ENCODE data around the gene VPREB1. TPM values are rescaled to one million over a fixed set of nuclear protein-coding genes. Genes with fewer than 3 reads are reported as not detected.

Gene VPREB1
- total RNA-seq, 1 donor from 2014 or later, result not detected

DNA sequence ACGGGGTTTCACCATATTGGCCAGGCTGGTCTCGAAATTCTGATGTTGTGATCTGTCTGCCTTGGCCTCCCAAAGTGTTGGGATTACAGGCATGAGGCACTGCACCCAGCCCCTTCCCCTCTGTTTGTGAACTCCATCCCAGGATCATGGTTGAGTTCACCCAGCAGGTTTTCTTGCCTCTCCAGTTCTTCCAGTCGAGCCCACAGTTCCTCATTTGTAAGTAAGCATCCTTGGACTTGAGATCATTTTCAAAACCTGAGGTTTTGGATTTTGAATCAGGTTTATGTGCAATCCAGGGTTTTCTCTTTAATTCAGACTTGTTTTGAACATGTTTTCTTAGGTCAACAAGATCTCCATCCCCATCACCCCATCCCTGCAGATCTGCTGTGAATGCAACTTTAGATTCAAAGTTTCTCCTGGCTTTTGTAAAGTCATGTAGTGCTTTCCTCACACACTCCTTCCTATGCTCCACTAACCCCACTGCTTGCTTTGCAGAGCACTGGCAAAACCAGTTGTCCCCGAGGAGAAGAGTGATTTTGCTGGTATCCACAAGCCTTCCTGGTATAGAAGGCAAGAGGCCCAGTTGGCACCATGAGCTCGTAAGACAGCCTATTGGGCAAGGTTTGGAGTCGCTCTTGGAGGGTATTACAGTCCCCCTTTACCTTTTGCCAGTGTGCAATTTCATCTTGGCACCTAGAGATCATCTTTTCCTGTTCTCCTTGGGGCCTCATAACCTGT lies 14.7 kb upstream of the VPREB1 start:
- no peak overlapping the region for H3K4me2 ChIP-seq (ENCODE audit: low read length)
- no peaks in the 10 kb centered on the region for H3K9me3 ChIP-seq (ENCODE audit: insufficient read depth, low read depth, low read length)
- Mint-ChIP-seq H3K4me3 (ENCODE audit: unreplicated experiment) (no peak overlapping the region), H3K27ac (ENCODE audit: unreplicated experiment) (no peak overlapping the region), H3K27me3 (ENCODE audit: low read depth, unreplicated experiment) (peaks cover 77% of the 10 kb centered on the region), H3K9me3 (ENCODE audit: unreplicated experiment) (no peaks in the 10 kb centered on the region), H3K4me1 (ENCODE audit: low read depth, unreplicated experiment) (no peaks in the 10 kb centered on the region), H3K36me3 (ENCODE audit: low read depth, unreplicated experiment) (no peaks in the 10 kb centered on the region)
- H2AFZ ChIP-seq (ENCODE audit: low read depth, low read length), result no peak overlapping the region
- no peaks in the 10 kb centered on the region for H3K4me1 ChIP-seq (ENCODE audit: insufficient read depth, low read length)
- H3K27ac ChIP-seq (ENCODE audit: low read depth, low read length), result no peak overlapping the region
- no peak overlapping the region for H3K4me3 ChIP-seq (ENCODE audit: insufficient read depth, low read depth, low read length)
- no peaks in the 10 kb centered on the region for H3K79me2 ChIP-seq (ENCODE audit: insufficient read depth, low read length)
- TF ChIP-seq EZH2 (IDR thresholded peaks at IDR 0.05; ENCODE audit: insufficient read depth, low read length), result no peak
- DNase-seq (ENCODE audit: low read depth) (no peak), FAIRE-seq (no peak)
- no peaks in the 10 kb centered on the region for H4K20me1 ChIP-seq (ENCODE audit: insufficient read depth, low read length)
- no peaks in the 10 kb centered on the region for H3K27me3 ChIP-seq (ENCODE audit: insufficient read depth, low read length)
- no peak overlapping the region for H3K9ac ChIP-seq (ENCODE audit: low read length)
- H3K36me3 ChIP-seq (ENCODE audit: insufficient read depth, low read length), result no peaks in the 10 kb centered on the region

DNA sequence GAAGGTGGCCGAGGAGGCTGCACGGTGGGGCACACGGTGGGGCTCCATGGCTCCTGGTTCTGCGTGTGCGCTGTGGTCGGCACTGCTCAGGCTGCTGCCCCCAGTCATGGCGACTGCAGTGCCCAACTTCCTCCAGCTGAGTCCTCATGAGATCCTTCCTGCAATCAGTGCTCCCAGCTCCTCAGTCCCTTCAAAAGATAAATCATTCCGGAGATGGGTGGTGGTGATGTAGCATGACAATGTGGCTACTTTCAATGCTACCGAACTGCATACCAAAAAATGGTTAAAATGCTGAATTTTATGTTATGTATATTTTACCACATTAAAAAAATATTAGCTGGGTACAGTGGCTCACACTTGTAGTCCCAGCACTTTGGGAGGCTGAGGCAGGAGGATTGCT lies 14.1 kb upstream of the VPREB1 start:
- Mint-ChIP-seq H3K9me3 (ENCODE audit: unreplicated experiment) (no peaks in the 10 kb centered on the region), H3K4me3 (ENCODE audit: unreplicated experiment) (no peak overlapping the region), H3K4me1 (ENCODE audit: low read depth, unreplicated experiment) (no peaks in the 10 kb centered on the region), H3K27ac (ENCODE audit: unreplicated experiment) (no peak overlapping the region), H3K36me3 (ENCODE audit: low read depth, unreplicated experiment) (no peaks in the 10 kb centered on the region), H3K27me3 (ENCODE audit: low read depth, unreplicated experiment) (peaks cover 77% of the 10 kb centered on the region)
- Histone ChIP-seq H3K4me3 (ENCODE audit: insufficient read depth, low read depth, low read length) (no peak overlapping the region), H3K27ac (ENCODE audit: low read depth, low read length) (no peak overlapping the region), H4K20me1 (ENCODE audit: insufficient read depth, low read length) (no peaks in the 10 kb centered on the region), H3K27me3 (ENCODE audit: insufficient read depth, low read length) (no peaks in the 10 kb centered on the region), H3K4me1 (ENCODE audit: insufficient read depth, low read length) (no peaks in the 10 kb centered on the region), H2AFZ (ENCODE audit: low read depth, low read length) (no peak overlapping the region), H3K36me3 (ENCODE audit: insufficient read depth, low read length) (no peaks in the 10 kb centered on the region), H3K4me2 (ENCODE audit: low read length) (no peak overlapping the region), H3K9ac (ENCODE audit: low read length) (no peak overlapping the region), H3K9me3 (ENCODE audit: insufficient read depth, low read depth, low read length) (no peaks in the 10 kb centered on the region), H3K79me2 (ENCODE audit: insufficient read depth, low read length) (no peaks in the 10 kb centered on the region)
- FAIRE-seq (no peak), DNase-seq (ENCODE audit: low read depth) (no peak)
- TF ChIP-seq, protein P1, sequence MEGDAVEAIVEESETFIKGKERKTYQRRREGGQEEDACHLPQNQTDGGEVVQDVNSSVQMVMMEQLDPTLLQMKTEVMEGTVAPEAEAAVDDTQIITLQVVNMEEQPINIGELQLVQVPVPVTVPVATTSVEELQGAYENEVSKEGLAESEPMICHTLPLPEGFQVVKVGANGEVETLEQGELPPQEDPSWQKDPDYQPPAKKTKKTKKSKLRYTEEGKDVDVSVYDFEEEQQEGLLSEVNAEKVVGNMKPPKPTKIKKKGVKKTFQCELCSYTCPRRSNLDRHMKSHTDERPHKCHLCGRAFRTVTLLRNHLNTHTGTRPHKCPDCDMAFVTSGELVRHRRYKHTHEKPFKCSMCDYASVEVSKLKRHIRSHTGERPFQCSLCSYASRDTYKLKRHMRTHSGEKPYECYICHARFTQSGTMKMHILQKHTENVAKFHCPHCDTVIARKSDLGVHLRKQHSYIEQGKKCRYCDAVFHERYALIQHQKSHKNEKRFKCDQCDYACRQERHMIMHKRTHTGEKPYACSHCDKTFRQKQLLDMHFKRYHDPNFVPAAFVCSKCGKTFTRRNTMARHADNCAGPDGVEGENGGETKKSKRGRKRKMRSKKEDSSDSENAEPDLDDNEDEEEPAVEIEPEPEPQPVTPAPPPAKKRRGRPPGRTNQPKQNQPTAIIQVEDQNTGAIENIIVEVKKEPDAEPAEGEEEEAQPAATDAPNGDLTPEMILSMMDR (IDR thresholded peaks at IDR 0.05; ENCODE audit: insufficient read depth, low read depth, low read length), result no peak
- no peak for TF ChIP-seq EZH2 (IDR thresholded peaks at IDR 0.05; ENCODE audit: insufficient read depth, low read length)

DNA sequence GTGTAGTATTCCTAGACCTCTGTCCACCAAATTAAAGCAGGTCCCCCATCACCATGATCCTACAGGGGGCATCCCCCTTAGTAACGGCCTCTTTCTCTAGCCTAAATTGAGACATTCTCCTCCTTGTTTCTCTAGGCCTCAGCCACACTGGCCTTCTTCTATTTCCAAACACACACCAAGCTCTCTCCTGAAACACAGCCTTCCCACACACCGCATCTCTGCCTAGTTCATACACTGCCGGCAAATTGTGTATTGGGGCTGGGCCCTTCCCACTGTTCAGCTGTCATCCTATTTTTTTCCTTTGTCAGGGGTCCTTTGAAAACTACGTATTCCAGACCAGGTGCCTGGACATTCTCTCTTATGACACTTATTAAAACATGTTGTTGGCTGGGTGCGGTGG lies 11.5 kb upstream of the VPREB1 start:
- no peak overlapping the region for H2AFZ ChIP-seq (ENCODE audit: low read depth, low read length)

More for the DNA sequence above, 11.5 kb upstream of the VPREB1 start:
- no peaks in the 10 kb centered on the region for H3K36me3 Mint-ChIP-seq (ENCODE audit: low read depth, unreplicated experiment)
- H3K9me3 ChIP-seq (ENCODE audit: insufficient read depth, low read depth, low read length), result no peaks in the 10 kb centered on the region
- H4K20me1 ChIP-seq (ENCODE audit: insufficient read depth, low read length), result no peaks in the 10 kb centered on the region
- no peak overlapping the region for H3K4me3 ChIP-seq (ENCODE audit: insufficient read depth, low read depth, low read length)
- TF ChIP-seq EZH2 (IDR thresholded peaks at IDR 0.05; ENCODE audit: insufficient read depth, low read length), result no peak
- TF ChIP-seq, protein P1 (IDR thresholded peaks at IDR 0.05; ENCODE audit: insufficient read depth, low read depth, low read length), result no peak
- H3K27ac ChIP-seq (ENCODE audit: low read depth, low read length), result no peak overlapping the region
- peaks cover 81% of the 10 kb centered on the region for H3K27me3 Mint-ChIP-seq (ENCODE audit: low read depth, unreplicated experiment)
- H3K9ac ChIP-seq (ENCODE audit: low read length), result no peak overlapping the region
- no peaks in the 10 kb centered on the region for H3K4me1 ChIP-seq (ENCODE audit: insufficient read depth, low read length)
- no peaks in the 10 kb centered on the region for H3K79me2 ChIP-seq (ENCODE audit: insufficient read depth, low read length)
- H3K27ac Mint-ChIP-seq (ENCODE audit: unreplicated experiment), result no peak overlapping the region
- no peak for DNase-seq (ENCODE audit: low read depth)
- no peaks in the 10 kb centered on the region for H3K4me1 Mint-ChIP-seq (ENCODE audit: low read depth, unreplicated experiment)
- no peak overlapping the region for H3K4me2 ChIP-seq (ENCODE audit: low read length)
- no peaks in the 10 kb centered on the region for H3K9me3 Mint-ChIP-seq (ENCODE audit: unreplicated experiment)
- H3K4me3 Mint-ChIP-seq (ENCODE audit: unreplicated experiment), result no peak overlapping the region
- H3K27me3 ChIP-seq (ENCODE audit: insufficient read depth, low read length), result no peaks in the 10 kb centered on the region
- no peak for FAIRE-seq
- no peaks in the 10 kb centered on the region for H3K36me3 ChIP-seq (ENCODE audit: insufficient read depth, low read length)
